Hepatocyte (in vitro differentiated cells): ENCODE results near the gene TFR2.

Source experiments
- CTCF ChIP-seq: fragments of 200-600 bp; sonication (generic); IDR thresholded peaks from 2 replicates; pipeline ENCODE4 v1.5.1; 2016; ENCODE audit warnings: antibody characterized with exemption, mild to moderate bottlenecking; ENCODE audit not compliant: poor library complexity
- EZH2 ChIP-seq: fragments of 200-600 bp; sonication (generic); IDR thresholded peaks from 2 replicates; pipeline ENCODE4 v1.6.1; 2016; ENCODE audit warnings: antibody characterized with exemption, mild to moderate bottlenecking, borderline replicate concordance
- EZH2phosphoT487 ChIP-seq: fragments of 200-600 bp; sonication (generic); IDR thresholded peaks from one replicate; pipeline ENCODE4 v1.6.1; 2018; ENCODE audit warnings: antibody characterized with exemption, mild to moderate bottlenecking, low read depth, moderate library complexity; ENCODE audit not compliant: unreplicated experiment, severe bottlenecking

- TF ChIP-seq CTCF (no peak), EZH2 (no peak), EZH2phosphoT487 (no peak)
Observed at GRCh38 chr7:100641860-100642533, 645 bp upstream of the TFR2 start.
